ENCODE data around the gene ZNF385C. TPM values are rescaled to one million over a fixed set of nuclear protein-coding genes. Genes with fewer than 3 reads are reported as not detected.
"Not testable (repeated sequence)": the region's sequence is repeated elsewhere in the genome, so short reads cannot be mapped to it uniquely, and the experiment has no call there.

The ZNF385C gene, protein sequence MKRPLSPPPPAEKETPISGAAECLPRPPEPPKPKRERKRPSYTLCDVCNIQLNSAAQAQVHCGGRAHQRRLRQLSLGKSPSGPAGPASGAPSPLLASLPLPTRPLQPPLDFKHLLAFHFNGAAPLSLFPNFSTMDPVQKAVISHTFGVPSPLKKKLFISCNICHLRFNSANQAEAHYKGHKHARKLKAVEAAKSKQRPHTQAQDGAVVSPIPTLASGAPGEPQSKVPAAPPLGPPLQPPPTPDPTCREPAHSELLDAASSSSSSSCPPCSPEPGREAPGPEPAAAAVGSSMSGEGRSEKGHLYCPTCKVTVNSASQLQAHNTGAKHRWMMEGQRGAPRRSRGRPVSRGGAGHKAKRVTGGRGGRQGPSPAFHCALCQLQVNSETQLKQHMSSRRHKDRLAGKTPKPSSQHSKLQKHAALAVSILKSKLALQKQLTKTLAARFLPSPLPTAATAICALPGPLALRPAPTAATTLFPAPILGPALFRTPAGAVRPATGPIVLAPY
- total RNA-seq (under 1 TPM in 4 of 5 experiments, not detected in 1; 0.15 to 0.45 (median 0.23) TPM), polyA plus RNA-seq (not detected), total RNA-seq (0.54 reads per million)

DNA sequence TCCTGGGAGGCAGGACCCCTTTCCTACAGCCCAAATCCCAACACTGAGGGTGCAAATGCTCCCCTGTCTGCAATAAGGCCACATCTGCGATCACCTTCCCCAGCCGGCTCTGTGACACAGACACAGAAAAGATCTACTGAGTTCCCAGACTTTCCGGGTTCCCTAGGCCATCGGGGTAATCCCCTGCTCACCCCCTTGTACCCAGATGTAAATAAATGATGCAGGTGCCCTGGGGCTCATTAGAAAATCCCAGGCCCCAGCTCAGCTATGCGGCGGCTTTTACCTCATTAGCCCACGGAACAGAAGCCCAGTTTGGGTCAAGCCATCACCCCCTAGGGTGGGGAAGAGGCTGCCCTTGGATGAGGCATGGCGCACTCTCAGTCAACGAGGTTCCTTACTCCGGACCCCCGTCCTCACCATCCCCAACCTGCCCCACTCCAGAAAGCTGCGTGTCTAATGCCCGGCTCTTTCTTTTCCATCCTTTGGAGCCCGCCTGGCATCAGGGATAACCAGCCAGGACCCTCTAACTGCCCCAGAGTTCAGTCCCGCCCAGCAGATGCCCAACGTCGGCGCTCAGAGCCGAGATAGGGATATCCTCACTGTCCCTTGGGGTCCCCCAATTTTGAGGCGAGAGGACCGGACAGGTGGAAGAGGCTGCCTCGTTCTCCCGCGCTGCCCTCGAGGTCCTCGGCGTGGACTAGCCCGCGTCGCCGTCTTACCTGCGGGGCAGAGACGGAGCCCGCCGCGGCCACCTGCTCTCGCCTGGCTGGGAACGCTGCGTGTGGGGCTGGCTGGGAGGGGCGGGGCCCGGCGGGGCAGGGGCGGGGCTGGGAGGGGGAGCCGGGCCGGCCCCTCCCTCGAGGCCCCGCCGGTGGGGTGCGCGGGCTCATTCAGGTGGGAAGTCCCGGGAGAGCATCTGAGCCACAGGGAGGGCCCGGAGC is at the start of gene ZNF385C:
Gene ZNF385C, minus strand, starts transcription at position 783 of the 941 bp plus-strand sequence. CDS start 35,417 bp downstream, outside the sequence.
- no peaks in the 10 kb centered on the region for H3K27me3 ChIP-seq (ENCODE audit: control insufficient read depth in 2 of 2, insufficient read depth in 2 of 2, low read length in 2 of 2)
- peak within 1 kb of the TSS in 1 of 9 donors; percentile 3 for H3K27ac Mint-ChIP-seq
- H3K4me3 Mint-ChIP-seq = peak within 1 kb of the TSS; percentile 38 to 78 (median 60)
- H3K9me3 ChIP-seq (ENCODE audit: control insufficient read depth in 2 of 3, low read length in 3 of 3) = no peaks in the 10 kb centered on the region
- H3K36me3 Mint-ChIP-seq = peaks cover 0 to 3% (median 0%) of the 10 kb centered on the region in 5 donors
- intact Hi-C loops (cut with micrococcal nuclease) = no loop called here
- H3K4me3 ChIP-seq (ENCODE audit: low read length) = peak within 1 kb of the TSS; percentile 39
- H3K9me3 Mint-ChIP-seq = no peaks in the 10 kb centered on the region
- peak; percentile 79 for ATAC-seq
- no peak within 1 kb of the TSS for H3K27ac ChIP-seq (ENCODE audit: low read depth, low read length)
- ChIA-PET CTCF (interaction anchor here (1.0 to 2.5 kb wide), 2 partner anchors 10 to 13 kb away, joined by 3 to 8 read pairs; no protein-coding TSS in a partner anchor), POLR2A (interaction anchor here (0.9 to 2.0 kb wide), 3 partner anchors 10 to 20 kb away, joined by 3 to 11 read pairs (median 4); partner anchors contain the start of gene DHX58)
- H3K27me3 Mint-ChIP-seq = peaks cover 0 to 26% (median 17%) of the 10 kb centered on the region in 5 donors
- peaks cover 0 to under 1% (median 0%) of the 10 kb centered on the region in 3 experiments for H3K36me3 ChIP-seq (ENCODE audit: control insufficient read depth in 2 of 3, insufficient read depth in 3 of 3, low read length in 3 of 3)
- DNase-seq = peak in 5 of 9 donors; percentile 24 to 59 (median 36)
- H3K4me1 ChIP-seq (ENCODE audit: control insufficient read depth in 2 of 2, insufficient read depth in 2 of 2, low read length in 2 of 2) = peaks cover 6 to 8% of the 10 kb centered on the region in 2 donors
- H3K4me1 Mint-ChIP-seq = peaks cover 0 to 12% (median 8%) of the 10 kb centered on the region in 7 donors

DNA sequence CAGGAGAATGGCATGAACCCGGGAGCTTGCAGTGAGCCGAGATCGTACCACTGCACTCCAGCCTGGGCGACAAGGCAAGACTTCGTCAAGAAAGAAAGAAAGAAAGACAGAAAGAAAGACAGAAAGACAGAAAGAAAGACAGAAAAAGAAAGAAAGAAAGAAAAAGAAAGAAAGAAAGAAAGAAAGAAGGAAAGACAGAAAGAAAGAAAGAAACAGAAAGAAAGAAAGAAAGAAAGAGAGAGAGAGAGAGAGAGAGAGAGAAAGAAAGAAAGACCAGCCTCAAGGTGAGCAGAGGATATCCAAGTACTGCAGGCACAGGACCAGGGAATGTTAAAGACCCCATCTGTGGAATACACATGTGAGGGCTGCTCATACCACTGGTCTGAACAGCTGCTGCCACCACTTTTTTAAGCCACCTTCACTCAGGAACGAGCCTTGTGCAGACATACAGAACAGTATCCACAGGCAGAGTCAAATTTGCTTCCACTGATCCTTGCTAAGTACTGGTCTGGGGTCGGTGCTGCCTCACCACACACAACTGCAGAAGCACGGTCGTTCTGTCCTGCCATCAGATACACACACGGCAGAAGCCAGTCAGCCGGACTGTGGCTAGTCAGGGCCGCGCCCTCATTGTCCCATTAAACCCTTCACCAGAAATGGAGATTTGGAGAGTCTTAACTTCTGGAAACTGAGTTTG is 48.8 kb upstream of the ZNF385C start:
- Mint-ChIP-seq H3K27me3 (no peaks in the 10 kb centered on the region), H3K27ac (peak overlapping the region in 3 of 9 donors; percentile 29 to 79 (median 43)), H3K9me3 (peaks cover 0 to 1% (median 0%) of the 10 kb centered on the region in 11 donors), H3K4me1 (peaks cover 26 to 59% (median 41%) of the 10 kb centered on the region in 7 donors), H3K36me3 (peaks cover 3 to 26% (median 10%) of the 10 kb centered on the region in 5 donors), H3K4me3 (peak overlapping the region in 1 of 10 donors; percentile 20)
- Histone ChIP-seq H3K4me1 (ENCODE audit: control insufficient read depth in 2 of 2, insufficient read depth in 2 of 2, low read length in 2 of 2) (no peaks in the 10 kb centered on the region), H3K27ac (ENCODE audit: low read depth, low read length) (no peak overlapping the region), H3K4me3 (ENCODE audit: low read length) (no peak overlapping the region), H3K36me3 (ENCODE audit: control insufficient read depth in 2 of 3, insufficient read depth in 3 of 3, low read length in 3 of 3) (peaks cover 0 to 56% (median 0%) of the 10 kb centered on the region in 3 experiments), H3K9me3 (ENCODE audit: control insufficient read depth in 2 of 3, low read length in 3 of 3) (no peaks in the 10 kb centered on the region), H3K27me3 (ENCODE audit: control insufficient read depth in 2 of 2, insufficient read depth in 2 of 2, low read length in 2 of 2) (no peaks in the 10 kb centered on the region)
- DNase-seq (no peak), ATAC-seq (no peak)
- intact Hi-C loops (cut with micrococcal nuclease) = no loop called here
- POLR2A ChIA-PET = no interaction called here
- CTCF ChIA-PET = no interaction called here

DNA sequence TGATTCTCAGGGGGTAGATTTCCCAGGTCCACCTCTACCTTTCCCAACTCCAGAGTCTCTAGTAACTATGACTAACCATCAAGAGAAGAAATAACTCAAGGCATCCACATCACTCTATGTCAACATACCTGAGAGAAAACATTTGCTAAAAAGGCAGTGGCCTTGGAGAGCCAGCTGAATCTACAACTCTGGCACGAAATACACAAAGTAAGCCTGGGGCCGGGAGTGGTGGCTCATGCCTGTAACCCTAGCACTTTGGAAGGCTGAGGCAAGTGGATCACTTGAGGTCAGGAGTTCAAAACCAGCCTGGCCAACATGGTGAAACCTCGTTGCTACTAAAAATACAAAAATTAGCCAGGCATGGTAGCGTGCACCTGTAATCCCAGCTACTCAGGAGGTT is 44.9 kb upstream of the ZNF385C start:
- H3K27ac ChIP-seq (ENCODE audit: low read depth, low read length); H3K9me3 Mint-ChIP-seq; H3K27me3 Mint-ChIP-seq; intact Hi-C loops (cut with micrococcal nuclease); DNase-seq; H3K4me3 ChIP-seq (ENCODE audit: low read length); ATAC-seq; H3K4me1 ChIP-seq (ENCODE audit: control insufficient read depth in 2 of 2, insufficient read depth in 2 of 2, low read length in 2 of 2); CTCF ChIA-PET; H3K27ac Mint-ChIP-seq; H3K27me3 ChIP-seq (ENCODE audit: control insufficient read depth in 2 of 2, insufficient read depth in 2 of 2, low read length in 2 of 2); H3K9me3 ChIP-seq (ENCODE audit: control insufficient read depth in 2 of 3, low read length in 3 of 3): not testable (repeated sequence)
- POLR2A ChIA-PET = interaction anchor here (1.1 to 1.4 kb wide), 2 partner anchors 11 to 26 kb away, joined by 3 to 5 read pairs; partner anchors contain the start of gene RAB5C
- peak overlapping the region in 1 of 10 donors; percentile 41 for H3K4me3 Mint-ChIP-seq
- H3K36me3 ChIP-seq (ENCODE audit: control insufficient read depth in 2 of 3, insufficient read depth in 3 of 3, low read length in 3 of 3) = peaks cover 0 to 58% (median 3%) of the 10 kb centered on the region in 3 experiments
- peaks cover 20 to 70% (median 48%) of the 10 kb centered on the region in 7 donors for H3K4me1 Mint-ChIP-seq
- peaks cover 0 to 25% (median 7%) of the 10 kb centered on the region in 5 donors for H3K36me3 Mint-ChIP-seq

DNA sequence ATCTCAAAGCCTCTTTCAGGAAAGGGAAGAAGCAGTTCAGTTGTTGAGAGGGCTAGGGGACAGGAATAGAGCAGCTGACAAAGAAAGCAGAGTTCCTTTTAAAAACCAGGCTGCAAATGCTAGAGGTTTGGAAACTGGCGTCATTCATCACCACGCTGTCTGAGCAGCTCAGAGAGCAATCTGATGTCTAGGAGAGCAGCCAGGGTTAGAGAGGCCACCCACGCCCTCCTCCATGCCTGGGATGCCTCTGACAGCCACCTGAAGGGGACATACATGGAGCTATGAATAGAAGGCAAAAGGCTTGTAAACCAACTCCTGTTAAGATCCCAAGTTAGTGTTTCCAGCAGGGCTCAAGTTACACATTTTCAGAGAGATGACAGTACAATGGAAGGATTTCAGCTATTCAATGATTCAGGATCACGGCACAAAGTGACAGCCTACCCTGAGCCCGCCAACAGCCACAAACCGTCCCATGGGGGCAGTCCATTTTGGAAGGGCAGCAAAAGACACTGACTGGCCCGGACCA is 44.2 kb upstream of the ZNF385C start:
- Mint-ChIP-seq H3K27me3 (no peaks in the 10 kb centered on the region), H3K9me3 (peaks cover 0 to 1% (median 0%) of the 10 kb centered on the region in 11 donors), H3K36me3 (peaks cover 0 to 22% (median 7%) of the 10 kb centered on the region in 5 donors), H3K4me3 (peak overlapping the region in 4 of 10 donors; percentile 1 to 41 (median 29)), H3K27ac (peak overlapping the region in 1 of 9 donors; percentile 65), H3K4me1 (peaks cover 20 to 69% (median 51%) of the 10 kb centered on the region in 7 donors)
- Histone ChIP-seq H3K27me3 (ENCODE audit: control insufficient read depth in 2 of 2, insufficient read depth in 2 of 2, low read length in 2 of 2) (no peaks in the 10 kb centered on the region), H3K4me3 (ENCODE audit: low read length) (no peak overlapping the region), H3K9me3 (ENCODE audit: control insufficient read depth in 2 of 3, low read length in 3 of 3) (no peaks in the 10 kb centered on the region), H3K36me3 (ENCODE audit: control insufficient read depth in 2 of 3, insufficient read depth in 3 of 3, low read length in 3 of 3) (peaks cover 0 to 57% (median 3%) of the 10 kb centered on the region in 3 experiments), H3K4me1 (ENCODE audit: control insufficient read depth in 2 of 2, insufficient read depth in 2 of 2, low read length in 2 of 2) (no peaks in the 10 kb centered on the region), H3K27ac (ENCODE audit: low read depth, low read length) (no peak overlapping the region)
- intact Hi-C loops (cut with micrococcal nuclease) = no loop called here
- ATAC-seq = no peak
- CTCF ChIA-PET = interaction anchor here (0.6 kb wide), 1 partner anchor 1693 kb away, joined by 6 read pairs; no protein-coding TSS in a partner anchor
- POLR2A ChIA-PET = interaction anchor here (0.5 to 1.4 kb wide), 3 partner anchors 12 to 1191 kb away, joined by 3 to 5 read pairs (median 3); partner anchors contain the start of gene RAB5C
- DNase-seq = no peak

DNA sequence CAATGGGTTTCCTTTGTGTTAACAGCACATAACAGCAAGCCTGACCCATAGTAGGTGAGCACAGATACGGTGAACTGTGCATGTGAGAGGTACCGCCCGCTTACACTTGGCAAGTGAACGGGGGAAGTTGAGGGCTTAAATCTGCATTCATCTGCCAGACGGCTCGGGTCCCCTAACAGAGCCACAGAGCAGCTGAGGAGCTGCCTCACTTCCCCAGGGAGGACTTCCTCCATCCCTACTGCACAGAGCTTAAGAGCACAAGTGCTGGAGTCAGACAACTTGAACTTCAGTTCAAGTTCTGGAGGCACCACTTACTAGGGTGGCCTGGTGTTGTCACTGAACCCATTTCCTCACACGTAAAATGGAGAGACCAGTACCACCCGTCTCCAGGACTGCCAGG is 43.1 kb upstream of the ZNF385C start:
- peaks cover 17 to 66% (median 49%) of the 10 kb centered on the region in 7 donors for H3K4me1 Mint-ChIP-seq
- Histone ChIP-seq H3K36me3 (ENCODE audit: control insufficient read depth in 2 of 3, insufficient read depth in 3 of 3, low read length in 3 of 3) (peaks cover 0 to 56% (median 3%) of the 10 kb centered on the region in 3 experiments), H3K4me1 (ENCODE audit: control insufficient read depth in 2 of 2, insufficient read depth in 2 of 2, low read length in 2 of 2) (no peaks in the 10 kb centered on the region), H3K9me3 (ENCODE audit: control insufficient read depth in 2 of 3, low read length in 3 of 3) (no peaks in the 10 kb centered on the region), H3K27me3 (ENCODE audit: control insufficient read depth in 2 of 2, insufficient read depth in 2 of 2, low read length in 2 of 2) (no peaks in the 10 kb centered on the region), H3K27ac (ENCODE audit: low read depth, low read length) (no peak overlapping the region), H3K4me3 (ENCODE audit: low read length) (no peak overlapping the region)
- H3K4me3 Mint-ChIP-seq = no peak overlapping the region
- DNase-seq (no peak), ATAC-seq (no peak)
- ChIA-PET CTCF (no interaction called here), POLR2A (no interaction called here)
- H3K9me3 Mint-ChIP-seq = no peaks in the 10 kb centered on the region
- H3K27me3 Mint-ChIP-seq = no peaks in the 10 kb centered on the region
- H3K27ac Mint-ChIP-seq = peak overlapping the region in 3 of 9 donors; percentile 32 to 35 (median 33)
- H3K36me3 Mint-ChIP-seq = peaks cover 0 to 14% (median 7%) of the 10 kb centered on the region in 5 donors
- intact Hi-C loops (cut with micrococcal nuclease) = no loop called here

Data from naive thymus-derived CD4-positive, alpha-beta T cell (primary cell).